ENCODE results near the gene BMPR1A. TPM values are rescaled to one million over a fixed set of nuclear protein-coding genes. Genes with fewer than 3 reads are reported as not detected.

Gene BMPR1A
- total and polyA plus RNA-seq, 2 experiments from 2014 or later, result 14.2 to 82.5 TPM

DNA sequence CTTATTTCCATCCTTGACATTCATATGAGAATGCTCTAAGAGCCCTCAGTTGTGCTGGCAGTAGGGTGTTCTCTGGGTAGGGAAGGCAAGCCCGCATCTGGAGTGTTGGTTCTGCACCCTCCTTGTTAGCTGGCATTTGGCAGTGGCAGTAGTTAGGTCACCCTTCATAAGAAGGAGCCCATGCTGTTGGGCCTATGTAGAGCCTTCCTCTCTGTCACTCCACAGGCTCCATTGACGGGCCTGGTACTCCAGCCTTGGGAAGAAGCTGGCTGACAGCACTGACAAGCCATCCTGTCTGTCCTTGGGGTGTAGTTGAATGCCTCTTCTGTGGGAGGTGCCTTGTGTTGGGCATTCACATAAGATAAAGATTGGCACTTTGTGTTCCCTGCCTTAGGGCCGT is 89.7 kb downstream of the BMPR1A start:
- TF ChIP-seq STAT1 (IDR thresholded peaks at IDR 0.05; ENCODE audit: unreplicated experiment), result no peak
- TF ChIP-seq ZNF114 (CRISPR knock-in tag; IDR thresholded peaks at IDR 0.05), result no peak
- no peak for TF ChIP-seq ZNF331 (CRISPR knock-in tag; IDR thresholded peaks at IDR 0.05; ENCODE audit: low read depth)
- TF ChIP-seq JUNB (IDR thresholded peaks at IDR 0.05; ENCODE audit: unreplicated experiment), result no peak
- no peak for TF ChIP-seq NANOG (IDR thresholded peaks at IDR 0.05; ENCODE audit: borderline replicate concordance)
- no peak for TF ChIP-seq EZH2phosphoT487 (IDR thresholded peaks at IDR 0.05; ENCODE audit: unreplicated experiment)
- TF ChIP-seq, protein P1, sequence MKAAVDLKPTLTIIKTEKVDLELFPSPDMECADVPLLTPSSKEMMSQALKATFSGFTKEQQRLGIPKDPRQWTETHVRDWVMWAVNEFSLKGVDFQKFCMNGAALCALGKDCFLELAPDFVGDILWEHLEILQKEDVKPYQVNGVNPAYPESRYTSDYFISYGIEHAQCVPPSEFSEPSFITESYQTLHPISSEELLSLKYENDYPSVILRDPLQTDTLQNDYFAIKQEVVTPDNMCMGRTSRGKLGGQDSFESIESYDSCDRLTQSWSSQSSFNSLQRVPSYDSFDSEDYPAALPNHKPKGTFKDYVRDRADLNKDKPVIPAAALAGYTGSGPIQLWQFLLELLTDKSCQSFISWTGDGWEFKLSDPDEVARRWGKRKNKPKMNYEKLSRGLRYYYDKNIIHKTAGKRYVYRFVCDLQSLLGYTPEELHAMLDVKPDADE (IDR thresholded peaks at IDR 0.05), result no peak
- TF ChIP-seq, protein P2, sequence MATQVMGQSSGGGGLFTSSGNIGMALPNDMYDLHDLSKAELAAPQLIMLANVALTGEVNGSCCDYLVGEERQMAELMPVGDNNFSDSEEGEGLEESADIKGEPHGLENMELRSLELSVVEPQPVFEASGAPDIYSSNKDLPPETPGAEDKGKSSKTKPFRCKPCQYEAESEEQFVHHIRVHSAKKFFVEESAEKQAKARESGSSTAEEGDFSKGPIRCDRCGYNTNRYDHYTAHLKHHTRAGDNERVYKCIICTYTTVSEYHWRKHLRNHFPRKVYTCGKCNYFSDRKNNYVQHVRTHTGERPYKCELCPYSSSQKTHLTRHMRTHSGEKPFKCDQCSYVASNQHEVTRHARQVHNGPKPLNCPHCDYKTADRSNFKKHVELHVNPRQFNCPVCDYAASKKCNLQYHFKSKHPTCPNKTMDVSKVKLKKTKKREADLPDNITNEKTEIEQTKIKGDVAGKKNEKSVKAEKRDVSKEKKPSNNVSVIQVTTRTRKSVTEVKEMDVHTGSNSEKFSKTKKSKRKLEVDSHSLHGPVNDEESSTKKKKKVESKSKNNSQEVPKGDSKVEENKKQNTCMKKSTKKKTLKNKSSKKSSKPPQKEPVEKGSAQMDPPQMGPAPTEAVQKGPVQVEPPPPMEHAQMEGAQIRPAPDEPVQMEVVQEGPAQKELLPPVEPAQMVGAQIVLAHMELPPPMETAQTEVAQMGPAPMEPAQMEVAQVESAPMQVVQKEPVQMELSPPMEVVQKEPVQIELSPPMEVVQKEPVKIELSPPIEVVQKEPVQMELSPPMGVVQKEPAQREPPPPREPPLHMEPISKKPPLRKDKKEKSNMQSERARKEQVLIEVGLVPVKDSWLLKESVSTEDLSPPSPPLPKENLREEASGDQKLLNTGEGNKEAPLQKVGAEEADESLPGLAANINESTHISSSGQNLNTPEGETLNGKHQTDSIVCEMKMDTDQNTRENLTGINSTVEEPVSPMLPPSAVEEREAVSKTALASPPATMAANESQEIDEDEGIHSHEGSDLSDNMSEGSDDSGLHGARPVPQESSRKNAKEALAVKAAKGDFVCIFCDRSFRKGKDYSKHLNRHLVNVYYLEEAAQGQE (IDR thresholded peaks at IDR 0.05; ENCODE audit: unreplicated experiment), result no peak
- no peak for TF ChIP-seq POLR2AphosphoS5 (IDR thresholded peaks at IDR 0.05; ENCODE audit: low read depth)
- TF ChIP-seq, protein P3, sequence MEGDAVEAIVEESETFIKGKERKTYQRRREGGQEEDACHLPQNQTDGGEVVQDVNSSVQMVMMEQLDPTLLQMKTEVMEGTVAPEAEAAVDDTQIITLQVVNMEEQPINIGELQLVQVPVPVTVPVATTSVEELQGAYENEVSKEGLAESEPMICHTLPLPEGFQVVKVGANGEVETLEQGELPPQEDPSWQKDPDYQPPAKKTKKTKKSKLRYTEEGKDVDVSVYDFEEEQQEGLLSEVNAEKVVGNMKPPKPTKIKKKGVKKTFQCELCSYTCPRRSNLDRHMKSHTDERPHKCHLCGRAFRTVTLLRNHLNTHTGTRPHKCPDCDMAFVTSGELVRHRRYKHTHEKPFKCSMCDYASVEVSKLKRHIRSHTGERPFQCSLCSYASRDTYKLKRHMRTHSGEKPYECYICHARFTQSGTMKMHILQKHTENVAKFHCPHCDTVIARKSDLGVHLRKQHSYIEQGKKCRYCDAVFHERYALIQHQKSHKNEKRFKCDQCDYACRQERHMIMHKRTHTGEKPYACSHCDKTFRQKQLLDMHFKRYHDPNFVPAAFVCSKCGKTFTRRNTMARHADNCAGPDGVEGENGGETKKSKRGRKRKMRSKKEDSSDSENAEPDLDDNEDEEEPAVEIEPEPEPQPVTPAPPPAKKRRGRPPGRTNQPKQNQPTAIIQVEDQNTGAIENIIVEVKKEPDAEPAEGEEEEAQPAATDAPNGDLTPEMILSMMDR (conservative IDR thresholded peaks at IDR 0.05; ENCODE audit: low read depth in 2 of 2), result no peak
- TF ChIP-seq, protein P4, sequence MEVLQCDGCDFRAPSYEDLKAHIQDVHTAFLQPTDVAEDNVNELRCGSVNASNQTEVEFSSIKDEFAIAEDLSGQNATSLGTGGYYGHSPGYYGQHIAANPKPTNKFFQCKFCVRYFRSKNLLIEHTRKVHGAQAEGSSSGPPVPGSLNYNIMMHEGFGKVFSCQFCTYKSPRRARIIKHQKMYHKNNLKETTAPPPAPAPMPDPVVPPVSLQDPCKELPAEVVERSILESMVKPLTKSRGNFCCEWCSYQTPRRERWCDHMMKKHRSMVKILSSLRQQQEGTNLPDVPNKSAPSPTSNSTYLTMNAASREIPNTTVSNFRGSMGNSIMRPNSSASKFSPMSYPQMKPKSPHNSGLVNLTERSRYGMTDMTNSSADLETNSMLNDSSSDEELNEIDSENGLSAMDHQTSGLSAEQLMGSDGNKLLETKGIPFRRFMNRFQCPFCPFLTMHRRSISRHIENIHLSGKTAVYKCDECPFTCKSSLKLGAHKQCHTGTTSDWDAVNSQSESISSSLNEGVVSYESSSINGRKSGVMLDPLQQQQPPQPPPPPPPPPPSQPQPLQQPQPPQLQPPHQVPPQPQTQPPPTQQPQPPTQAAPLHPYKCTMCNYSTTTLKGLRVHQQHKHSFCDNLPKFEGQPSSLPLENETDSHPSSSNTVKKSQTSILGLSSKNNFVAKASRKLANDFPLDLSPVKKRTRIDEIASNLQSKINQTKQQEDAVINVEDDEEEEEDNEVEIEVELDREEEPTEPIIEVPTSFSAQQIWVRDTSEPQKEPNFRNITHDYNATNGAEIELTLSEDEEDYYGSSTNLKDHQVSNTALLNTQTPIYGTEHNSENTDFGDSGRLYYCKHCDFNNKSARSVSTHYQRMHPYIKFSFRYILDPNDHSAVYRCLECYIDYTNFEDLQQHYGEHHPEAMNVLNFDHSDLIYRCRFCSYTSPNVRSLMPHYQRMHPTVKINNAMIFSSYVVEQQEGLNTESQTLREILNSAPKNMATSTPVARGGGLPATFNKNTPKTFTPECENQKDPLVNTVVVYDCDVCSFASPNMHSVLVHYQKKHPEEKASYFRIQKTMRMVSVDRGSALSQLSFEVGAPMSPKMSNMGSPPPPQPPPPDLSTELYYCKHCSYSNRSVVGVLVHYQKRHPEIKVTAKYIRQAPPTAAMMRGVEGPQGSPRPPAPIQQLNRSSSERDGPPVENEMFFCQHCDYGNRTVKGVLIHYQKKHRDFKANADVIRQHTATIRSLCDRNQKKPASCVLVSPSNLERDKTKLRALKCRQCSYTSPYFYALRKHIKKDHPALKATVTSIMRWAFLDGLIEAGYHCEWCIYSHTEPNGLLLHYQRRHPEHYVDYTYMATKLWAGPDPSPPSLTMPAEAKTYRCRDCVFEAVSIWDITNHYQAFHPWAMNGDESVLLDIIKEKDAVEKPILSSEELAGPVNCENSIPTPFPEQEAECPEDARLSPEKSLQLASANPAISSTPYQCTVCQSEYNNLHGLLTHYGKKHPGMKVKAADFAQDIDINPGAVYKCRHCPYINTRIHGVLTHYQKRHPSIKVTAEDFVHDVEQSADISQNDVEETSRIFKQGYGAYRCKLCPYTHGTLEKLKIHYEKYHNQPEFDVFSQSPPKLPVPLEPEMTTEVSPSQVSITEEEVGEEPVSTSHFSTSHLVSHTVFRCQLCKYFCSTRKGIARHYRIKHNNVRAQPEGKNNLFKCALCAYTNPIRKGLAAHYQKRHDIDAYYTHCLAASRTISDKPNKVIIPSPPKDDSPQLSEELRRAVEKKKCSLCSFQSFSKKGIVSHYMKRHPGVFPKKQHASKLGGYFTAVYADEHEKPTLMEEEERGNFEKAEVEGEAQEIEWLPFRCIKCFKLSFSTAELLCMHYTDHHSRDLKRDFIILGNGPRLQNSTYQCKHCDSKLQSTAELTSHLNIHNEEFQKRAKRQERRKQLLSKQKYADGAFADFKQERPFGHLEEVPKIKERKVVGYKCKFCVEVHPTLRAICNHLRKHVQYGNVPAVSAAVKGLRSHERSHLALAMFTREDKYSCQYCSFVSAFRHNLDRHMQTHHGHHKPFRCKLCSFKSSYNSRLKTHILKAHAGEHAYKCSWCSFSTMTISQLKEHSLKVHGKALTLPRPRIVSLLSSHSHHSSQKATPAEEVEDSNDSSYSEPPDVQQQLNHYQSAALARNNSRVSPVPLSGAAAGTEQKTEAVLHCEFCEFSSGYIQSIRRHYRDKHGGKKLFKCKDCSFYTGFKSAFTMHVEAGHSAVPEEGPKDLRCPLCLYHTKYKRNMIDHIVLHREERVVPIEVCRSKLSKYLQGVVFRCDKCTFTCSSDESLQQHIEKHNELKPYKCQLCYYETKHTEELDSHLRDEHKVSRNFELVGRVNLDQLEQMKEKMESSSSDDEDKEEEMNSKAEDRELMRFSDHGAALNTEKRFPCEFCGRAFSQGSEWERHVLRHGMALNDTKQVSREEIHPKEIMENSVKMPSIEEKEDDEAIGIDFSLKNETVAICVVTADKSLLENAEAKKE (CRISPR knock-in tag; IDR thresholded peaks at IDR 0.05), result no peak
- no peak for TF ChIP-seq CREB1 (CRISPR knock-in tag; IDR thresholded peaks at IDR 0.05; ENCODE audit: low read depth)
- no peak for TF ChIP-seq EZH2 (IDR thresholded peaks at IDR 0.05; ENCODE audit: low read depth, unreplicated experiment)
- Mint-ChIP-seq H3K4me1 (peaks cover 32% of the 10 kb centered on the region), H3K27me3 (ENCODE audit: insufficient read depth, low read depth, poor library complexity) (peaks cover 2% of the 10 kb centered on the region), H3K9me3 (no peaks in the 10 kb centered on the region), H3K27ac (no peak overlapping the region), H3K4me3 (no peak overlapping the region), H3K36me3 (ENCODE audit: low read depth) (peaks cover 32% of the 10 kb centered on the region; the same call in 2 of the 3 replicates)
- Histone ChIP-seq H3K36me3 (ENCODE audit: insufficient read depth) (peaks cover 8% of the 10 kb centered on the region; the same call in 1 of the 2 replicates), H3K27ac (ENCODE audit: low read depth) (no peak overlapping the region), H2AFZ (no peak overlapping the region), H3F3A (replicated peaks; ENCODE audit: low read depth) (no peaks in the 10 kb centered on the region), H3K27me3 (ENCODE audit: insufficient read depth) (no peaks in the 10 kb centered on the region), H3K79me2 (replicated peaks; ENCODE audit: insufficient read depth) (peaks cover 93% of the 10 kb centered on the region), H4K20me1 (replicated peaks; ENCODE audit: insufficient read depth) (peaks cover 13% of the 10 kb centered on the region), H3K4me3 (no peak overlapping the region), H3K4me1 (ENCODE audit: insufficient read depth) (peaks cover 33% of the 10 kb centered on the region), H3K9me2 (ENCODE audit: insufficient read depth) (no peaks in the 10 kb centered on the region), H3K4me2 (no peak overlapping the region)
- no peak for DNase-seq (ENCODE audit: low spot score)
- ATAC-seq, result no peak; the same call in 2 of the 3 replicates
